GM19351 (cell line): ENCODE data around the gene PGBD5.

Experiments used
- ATAC-seq: cut with Tn5 transposase; IDR thresholded peaks from one replicate; pipeline ENCODE4 v1.9.1; 2021; ENCODE audit warnings: mild to moderate bottlenecking, moderate library complexity; ENCODE audit not compliant: unreplicated experiment

Gene PGBD5

GRCh38 chr1:230351983-230352382 is 74.1 kb downstream of the PGBD5 start:
- no peak for ATAC-seq

- ATAC-seq = no peak
These were observed 74.6 kb downstream of the PGBD5 start for GRCh38 chr1:230351514-230351913.

DNA sequence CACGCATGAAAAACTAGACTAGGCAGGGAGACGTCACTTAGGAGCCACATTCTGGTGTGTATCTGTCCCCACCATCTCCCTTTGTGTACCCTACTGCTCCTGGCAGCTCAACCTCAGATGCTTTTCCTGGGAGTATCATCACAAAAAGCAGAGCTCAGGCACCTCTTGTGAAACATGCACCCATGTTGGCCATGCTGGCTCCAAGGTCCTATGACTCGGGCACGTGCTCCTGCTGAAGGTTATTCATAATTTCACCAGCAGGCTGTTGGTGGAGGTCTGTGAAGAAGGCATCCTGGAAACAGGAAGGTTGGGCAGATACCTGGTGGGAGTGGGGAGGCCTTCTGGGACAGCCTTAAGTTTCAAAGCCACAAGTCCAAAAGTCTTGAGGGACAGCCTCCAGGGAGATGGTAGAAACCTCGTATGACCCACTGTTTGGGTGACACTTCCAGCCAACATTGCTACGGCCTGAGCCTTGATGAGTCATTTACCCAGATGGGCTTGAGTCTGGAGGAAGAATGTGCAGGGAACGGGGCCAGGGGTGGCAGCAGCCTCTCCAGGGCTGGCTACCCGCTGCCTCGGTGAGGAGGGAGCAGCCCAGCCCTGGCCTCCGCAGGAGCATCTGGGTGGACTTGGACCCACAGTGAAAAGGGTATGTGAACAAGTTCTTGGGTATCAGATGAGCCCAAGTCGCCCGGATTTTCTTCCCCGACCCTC is 75.8 kb downstream of the PGBD5 start:
- no peak for ATAC-seq

GRCh38 chr1:230349020-230349393 is 77.1 kb downstream of the PGBD5 start:
- ATAC-seq = no peak

DNA sequence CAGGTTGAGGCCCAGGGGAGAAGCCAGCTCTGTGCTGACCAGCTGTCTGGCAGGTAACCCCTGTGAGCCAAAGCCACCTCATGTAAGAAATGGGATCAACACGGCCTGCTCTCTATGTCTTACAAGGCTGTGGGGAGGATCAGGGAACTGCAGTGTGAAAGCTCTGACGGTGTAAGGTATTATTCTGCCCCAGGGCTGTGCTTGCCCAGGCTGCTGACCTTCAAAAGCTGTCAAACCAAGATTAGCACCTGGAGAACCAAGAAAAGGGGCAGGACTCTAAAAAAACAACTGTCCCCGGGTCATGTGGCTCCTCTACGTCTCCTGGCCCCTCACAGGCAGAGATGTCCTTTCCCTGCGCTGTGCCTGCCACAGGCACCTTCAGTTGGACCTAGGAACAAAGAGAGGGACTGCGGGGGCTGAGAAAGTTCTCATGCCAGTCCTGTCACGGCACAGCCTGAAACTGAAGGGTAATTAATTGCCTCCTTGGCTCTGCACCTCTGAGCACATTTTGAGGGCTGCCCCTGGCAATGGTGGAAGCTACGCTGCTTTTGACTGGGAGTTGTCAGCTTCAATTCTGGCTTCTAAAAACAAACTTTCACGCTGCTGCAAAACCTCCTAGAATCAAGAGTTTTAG is 77.6 kb downstream of the PGBD5 start:
- no peak for ATAC-seq

- no peak for ATAC-seq
These were observed 78.2 kb downstream of the PGBD5 start for GRCh38 chr1:230347896-230348295.

- no peak for ATAC-seq
These were observed 80.8 kb downstream of the PGBD5 start for GRCh38 chr1:230345139-230345885.

GRCh38 chr1:230342699-230343098 is 83.4 kb downstream of the PGBD5 start:
- ATAC-seq = no peak

- ATAC-seq = no peak
These were observed 84.1 kb downstream of the PGBD5 start for GRCh38 chr1:230342019-230342418.

GRCh38 chr1:230341162-230341546 is 85.0 kb downstream of the PGBD5 start:
- ATAC-seq = no peak

DNA sequence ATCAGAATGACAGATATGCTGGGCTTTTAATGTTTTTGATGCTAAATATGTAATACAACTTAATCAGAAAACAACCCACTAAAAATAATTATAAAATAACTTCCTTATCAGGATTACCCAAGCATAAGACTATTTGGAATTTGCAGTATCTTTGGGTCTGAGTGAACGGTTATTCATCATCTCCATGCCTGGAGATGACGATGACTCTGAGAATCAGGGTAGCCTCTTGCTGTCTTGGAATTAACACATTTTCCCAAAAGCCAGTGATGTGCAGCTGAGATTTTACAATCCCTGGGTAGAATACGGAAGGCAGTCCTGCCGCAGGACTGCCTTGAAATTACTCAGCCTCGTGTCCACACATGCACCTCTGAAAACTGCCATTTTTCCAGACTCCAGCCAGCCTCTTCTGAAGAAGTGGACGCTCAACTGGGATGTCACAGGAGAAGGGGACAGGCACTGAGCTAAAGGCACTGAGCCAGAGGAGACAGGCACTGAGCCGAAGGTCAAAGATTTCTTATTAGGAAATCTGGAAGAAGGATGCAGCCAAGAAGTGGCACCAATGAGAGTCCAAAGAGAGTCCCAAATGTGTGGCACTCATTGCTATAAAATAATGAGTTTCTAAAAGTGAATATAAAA is 85.5 kb downstream of the PGBD5 start:
- ATAC-seq = no peak

- no peak for ATAC-seq
These were observed 87.1 kb downstream of the PGBD5 start for GRCh38 chr1:230339033-230339432.

DNA sequence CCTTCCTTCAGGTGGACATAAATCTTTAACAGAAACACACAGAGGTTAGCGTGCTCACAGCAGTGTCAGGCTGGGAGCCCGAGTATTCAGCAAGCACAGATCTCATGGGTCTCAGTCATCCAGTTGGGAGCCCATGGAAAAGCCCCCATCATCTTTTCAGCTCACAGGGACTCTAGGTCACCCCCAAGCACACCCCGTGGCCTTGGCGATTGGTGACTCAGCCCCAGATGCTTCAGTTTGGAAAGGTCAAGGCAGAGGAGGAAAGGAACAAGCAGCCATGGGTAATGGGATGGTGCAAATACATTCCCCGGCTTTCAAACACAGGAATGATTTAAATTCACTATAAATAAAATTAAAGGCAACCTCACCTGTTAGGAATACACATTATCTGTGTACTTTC is 88.9 kb downstream of the PGBD5 start:
- ATAC-seq = no peak

DNA sequence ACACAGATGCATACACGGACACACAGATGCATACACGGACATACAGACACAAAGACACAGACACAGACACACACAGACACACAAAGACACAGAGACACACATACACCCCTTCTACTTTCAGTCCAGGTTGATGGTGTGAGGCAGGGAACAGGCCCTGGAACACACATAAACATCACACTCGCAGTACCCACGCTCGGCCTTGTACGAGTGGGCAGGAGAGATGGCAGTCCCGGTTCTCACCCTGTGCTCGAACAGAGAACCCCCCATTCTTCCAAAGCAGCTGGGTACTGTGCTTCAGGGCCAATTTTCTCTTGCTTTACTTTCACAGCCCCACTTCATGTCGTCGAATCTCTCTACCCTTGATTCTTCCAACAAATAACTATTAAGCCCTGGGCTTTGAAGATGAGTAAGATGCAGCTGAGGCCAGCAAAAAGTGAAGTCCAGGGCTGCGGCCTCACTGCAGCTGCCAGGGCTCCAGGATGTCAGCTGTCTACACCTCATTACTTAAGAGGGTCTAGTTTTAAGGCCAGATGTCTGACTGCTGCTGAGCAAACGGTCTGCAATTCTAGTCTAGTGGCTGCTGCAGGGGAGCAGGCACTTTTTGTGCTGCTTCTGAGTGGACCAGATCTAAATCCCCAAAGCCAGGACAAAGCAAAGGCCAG is 90.1 kb downstream of the PGBD5 start:
- no peak for ATAC-seq

GRCh38 chr1:230334447-230334837 is 91.7 kb downstream of the PGBD5 start:
- ATAC-seq = no peak

GRCh38 chr1:230333590-230334446 is 92.3 kb downstream of the PGBD5 start:
- no peak for ATAC-seq

- ATAC-seq = no peak
These were observed 93.5 kb downstream of the PGBD5 start for GRCh38 chr1:230332575-230333066.

DNA sequence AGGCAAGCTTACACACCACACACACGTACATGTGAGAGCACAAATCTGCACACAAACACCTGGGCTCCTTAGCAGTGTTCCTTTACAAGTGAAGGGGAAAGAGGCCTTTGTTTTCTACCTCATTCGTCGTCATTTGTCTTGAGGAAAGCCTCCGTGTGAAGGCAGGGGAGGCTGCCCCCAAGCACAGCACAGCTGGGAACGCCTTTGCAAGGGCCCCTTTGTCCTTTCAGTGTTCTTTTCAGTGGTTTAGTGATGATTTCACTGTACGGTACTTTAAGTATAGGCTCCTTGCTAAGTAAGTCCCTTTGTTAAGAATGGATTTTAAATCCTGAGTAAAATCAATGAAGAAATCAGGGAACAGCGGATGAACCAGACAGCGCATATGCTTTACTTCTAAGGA is 94.1 kb downstream of the PGBD5 start:
- ATAC-seq = no peak

DNA sequence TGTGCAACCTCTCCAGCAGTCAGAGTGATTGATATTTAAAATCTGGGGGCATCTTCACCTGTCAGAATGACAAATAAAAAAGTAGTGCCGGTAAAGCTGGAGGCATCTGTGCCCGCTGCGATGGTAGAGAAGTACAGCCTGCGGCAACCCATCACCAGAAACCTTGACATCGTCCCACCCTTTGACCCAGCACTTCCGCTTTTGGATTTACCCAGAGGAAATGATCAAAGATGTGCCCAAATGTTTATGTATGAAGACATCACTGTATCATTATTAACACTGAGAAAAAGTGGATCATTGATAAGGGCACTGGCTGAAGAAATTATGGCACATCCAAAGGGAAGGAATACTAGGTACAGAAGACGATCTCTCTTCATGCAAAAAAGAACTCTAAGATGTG is 96.0 kb downstream of the PGBD5 start:
- no peak for ATAC-seq
